GM21825 (cell line): ENCODE results near the gene FAM131B.

Experiments
- ATAC-seq: cut with Tn5 transposase; IDR thresholded peaks from one replicate; pipeline ENCODE4 v1.9.1; 2021; ENCODE audit warnings: mild to moderate bottlenecking, moderate library complexity; ENCODE audit not compliant: unreplicated experiment

Gene FAM131B

DNA sequence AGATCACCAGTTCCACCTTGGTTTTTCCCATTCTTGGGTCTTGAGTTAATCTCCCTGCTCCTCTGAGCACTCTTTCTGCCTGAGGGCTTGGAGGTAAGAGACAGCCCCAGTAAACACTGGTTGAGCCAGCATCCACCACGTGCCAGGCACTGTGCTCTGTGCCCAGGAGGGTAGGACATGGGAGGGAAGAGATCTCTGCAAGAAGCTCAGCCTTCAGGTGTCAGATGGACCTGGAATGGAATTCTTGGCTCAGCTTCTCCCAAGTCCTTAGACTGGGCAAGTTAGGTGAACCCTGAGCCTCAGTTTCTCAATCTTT is 21.1 kb upstream of the FAM131B start:
- no peak for ATAC-seq

GRCh38 chr7:143382791-143383641 is 20.5 kb upstream of the FAM131B start:
- no peak for ATAC-seq

DNA sequence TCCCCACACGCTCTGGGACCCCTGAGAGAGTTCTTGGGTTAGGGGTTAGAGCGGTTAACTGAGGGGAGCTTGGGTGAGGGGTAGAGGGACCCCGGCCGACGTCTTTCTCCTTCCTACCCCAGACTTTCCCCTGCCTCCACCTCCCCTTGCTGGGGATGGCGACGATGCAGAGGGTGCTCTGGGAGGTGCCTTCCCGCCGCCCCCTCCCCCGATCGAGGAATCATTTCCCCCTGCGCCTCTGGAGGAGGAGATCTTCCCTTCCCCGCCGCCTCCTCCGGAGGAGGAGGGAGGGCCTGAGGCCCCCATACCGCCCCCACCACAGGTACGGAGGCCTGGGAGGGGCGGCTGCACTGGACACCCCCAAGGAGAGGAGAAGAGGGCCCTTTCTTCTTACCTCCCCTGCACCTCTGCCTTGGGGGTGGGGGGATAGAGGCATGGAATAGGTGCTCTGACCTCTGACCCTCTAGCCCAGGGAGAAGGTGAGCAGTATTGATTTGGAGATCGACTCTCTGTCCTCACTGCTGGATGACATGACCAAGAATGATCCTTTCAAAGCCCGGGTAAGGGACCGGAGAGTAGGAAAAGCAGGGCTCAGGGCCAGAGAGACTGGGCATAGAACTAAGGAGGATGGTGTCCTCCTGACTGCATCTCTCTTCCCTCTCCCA is 19.7 kb upstream of the FAM131B start:
- no peak for ATAC-seq

- peak; percentile 8 for ATAC-seq
These were observed 19.1 kb upstream of the FAM131B start for GRCh38 chr7:143381427-143382125.

DNA sequence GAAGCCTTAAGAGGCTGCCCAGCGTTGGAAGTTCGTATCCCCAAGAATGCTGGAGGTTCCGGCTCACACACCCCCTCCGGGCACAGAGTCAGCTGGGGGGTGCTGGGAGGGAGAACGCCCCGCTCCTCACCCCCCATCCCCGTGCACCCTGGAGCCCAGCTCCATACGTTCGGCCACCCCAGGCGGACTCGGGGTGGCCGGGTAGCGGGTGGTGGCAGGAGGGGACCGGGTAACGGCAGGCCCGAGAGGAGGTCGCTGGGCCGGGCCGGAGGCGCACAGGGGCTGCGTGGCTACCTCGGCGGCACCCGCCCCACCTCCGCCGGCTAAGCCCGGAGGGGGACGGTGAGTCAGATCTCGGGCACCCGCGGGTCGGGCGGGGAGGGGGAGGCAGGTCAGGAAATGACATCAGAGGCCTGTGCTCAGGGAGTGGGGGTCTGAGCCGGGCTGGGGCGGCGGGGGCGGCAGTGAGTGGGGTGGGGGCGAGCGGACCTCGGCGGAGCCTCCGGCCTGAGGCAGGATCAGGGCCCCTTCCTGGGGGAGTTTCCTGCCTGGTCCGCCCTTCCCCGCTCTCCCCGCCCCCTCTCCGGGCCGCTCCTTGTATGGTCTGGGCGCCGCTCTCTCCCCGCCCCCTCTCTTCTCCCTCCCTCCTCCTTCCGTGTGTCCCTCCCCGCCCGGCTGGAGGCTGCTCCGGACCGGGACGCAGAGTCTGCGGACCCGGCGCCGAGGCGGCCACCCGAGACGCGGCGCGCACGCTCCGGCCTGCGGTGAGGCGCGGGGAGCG is 18.3 kb upstream of the FAM131B start, which contains the start of gene ZYX:
Gene ZYX, plus strand, starts transcription at position 700 of the 781 bp plus-strand sequence. CDS start 227 bp downstream, outside the sequence.
- peak; percentile 81 for ATAC-seq

DNA sequence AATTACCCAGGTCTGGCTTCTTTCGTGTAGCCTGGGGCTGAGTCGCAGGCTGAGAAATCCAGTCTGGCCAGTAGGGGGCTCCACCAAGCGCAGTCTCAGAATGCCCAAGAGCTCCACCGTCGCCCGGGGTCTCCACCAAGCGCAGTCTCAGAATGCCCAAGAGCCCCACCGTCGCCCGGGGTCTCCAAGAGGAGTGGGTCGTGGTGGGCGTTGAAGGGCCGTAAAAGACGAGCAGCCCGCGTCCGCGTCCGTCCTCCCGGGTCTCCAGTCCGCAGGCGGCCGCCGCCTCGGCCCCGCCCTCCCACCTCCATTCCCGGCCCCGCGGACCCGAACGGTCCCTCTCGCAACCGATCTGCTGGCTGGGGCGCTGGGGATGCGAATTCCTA is 17.7 kb upstream of the FAM131B start:
- ATAC-seq, result peak; percentile 50

- no peak for ATAC-seq
These were observed 17.2 kb upstream of the FAM131B start for GRCh38 chr7:143379611-143380259.

DNA sequence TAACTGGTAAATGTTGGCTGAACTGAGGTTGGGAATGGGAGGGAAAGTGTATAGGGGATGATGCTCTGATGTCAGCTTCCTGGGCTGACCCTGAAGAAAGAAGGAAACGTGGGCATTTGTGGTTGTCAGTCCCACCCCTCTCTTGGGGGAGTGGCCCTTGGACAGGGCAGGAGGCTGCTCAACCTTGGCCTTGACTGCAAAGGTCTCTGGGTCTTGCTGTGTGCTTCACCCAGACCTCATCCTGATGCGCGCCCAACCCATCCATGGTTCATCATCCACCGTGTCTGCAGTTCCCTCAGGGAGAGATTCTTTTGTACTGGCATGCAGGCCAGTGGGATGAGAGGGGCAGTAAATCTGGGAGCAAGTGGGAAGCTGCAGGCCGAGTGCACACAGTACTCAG is 13.9 kb upstream of the FAM131B start:
- ATAC-seq, result no peak

- no peak for ATAC-seq
These were observed 13.0 kb upstream of the FAM131B start for GRCh38 chr7:143375298-143376034.

DNA sequence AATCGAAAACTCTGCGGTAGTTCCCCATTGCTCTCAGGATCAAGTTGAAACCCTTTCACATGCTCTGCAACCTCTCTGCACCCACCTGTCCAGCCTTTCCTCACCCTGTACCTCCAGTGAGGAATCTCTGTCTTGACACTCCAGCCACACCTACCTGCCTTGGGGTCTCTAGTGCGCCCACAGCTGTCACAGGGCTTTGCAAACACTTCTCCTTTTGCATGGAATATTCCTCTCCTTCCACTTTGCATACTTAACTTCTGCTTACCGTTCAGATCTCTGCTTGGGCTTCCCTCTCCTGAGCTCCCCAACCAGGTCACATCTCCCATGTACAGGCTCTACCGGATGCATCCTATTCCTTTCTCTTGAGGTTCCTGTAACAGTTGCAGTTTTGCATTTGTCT is 12.0 kb upstream of the FAM131B start:
- ATAC-seq, result no peak

DNA sequence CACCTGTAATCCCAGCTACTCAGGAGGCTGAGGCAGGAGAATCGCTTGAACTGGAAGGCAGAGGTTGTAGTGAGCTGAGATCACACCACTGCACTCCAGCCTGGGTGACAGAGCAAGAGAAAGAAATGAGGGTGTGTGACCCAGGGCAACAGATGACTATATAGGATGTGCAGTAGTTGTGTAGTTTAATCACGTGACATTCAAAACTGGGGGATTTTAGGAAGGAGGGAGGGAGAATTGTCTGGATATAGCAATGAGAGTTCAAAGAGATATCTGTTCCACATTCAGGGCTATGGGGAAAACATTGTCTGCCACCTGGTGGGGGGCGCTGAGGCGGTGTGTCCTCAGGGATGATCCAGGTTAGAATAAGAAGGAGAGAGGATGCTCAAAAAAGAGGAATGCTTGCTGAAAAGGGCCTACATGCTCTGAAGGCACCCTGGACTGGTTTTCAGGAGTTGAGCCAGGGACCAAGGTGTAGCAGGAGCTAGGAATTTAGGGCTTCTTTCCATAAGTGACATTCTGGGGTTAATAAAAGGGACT is 10.8 kb upstream of the FAM131B start:
- no peak for ATAC-seq

- ATAC-seq, result no peak
These were observed 9.6 kb upstream of the FAM131B start for GRCh38 chr7:143372070-143372469.

- ATAC-seq, result no peak
These were observed 7.5 kb upstream of the FAM131B start for GRCh38 chr7:143369678-143370651.

- ATAC-seq, result no peak
These were observed 5.9 kb upstream of the FAM131B start for GRCh38 chr7:143368387-143368786.

DNA sequence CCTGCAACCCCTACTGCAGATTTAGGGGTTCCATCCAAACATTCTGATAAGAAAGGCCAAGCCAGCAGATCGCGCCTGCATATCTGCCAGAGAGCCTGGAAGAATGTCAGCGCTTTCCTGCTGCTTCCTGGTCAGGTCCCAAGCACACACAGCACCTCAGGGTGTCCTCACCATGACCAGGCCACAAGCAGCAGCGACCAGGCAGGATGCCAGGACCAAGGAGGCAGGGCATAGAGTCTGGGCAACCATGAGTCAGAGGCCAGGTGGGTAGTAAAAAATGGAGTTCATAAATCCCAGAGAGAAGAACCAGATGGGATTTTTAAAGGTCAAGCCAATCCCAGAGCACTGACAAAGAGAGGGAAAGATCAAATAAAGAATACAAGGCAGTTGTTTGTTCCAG is 5.5 kb upstream of the FAM131B start:
- ATAC-seq, result no peak

- ATAC-seq, result no peak
These were observed 764 bp upstream of the FAM131B start for GRCh38 chr7:143363016-143363937.

DNA sequence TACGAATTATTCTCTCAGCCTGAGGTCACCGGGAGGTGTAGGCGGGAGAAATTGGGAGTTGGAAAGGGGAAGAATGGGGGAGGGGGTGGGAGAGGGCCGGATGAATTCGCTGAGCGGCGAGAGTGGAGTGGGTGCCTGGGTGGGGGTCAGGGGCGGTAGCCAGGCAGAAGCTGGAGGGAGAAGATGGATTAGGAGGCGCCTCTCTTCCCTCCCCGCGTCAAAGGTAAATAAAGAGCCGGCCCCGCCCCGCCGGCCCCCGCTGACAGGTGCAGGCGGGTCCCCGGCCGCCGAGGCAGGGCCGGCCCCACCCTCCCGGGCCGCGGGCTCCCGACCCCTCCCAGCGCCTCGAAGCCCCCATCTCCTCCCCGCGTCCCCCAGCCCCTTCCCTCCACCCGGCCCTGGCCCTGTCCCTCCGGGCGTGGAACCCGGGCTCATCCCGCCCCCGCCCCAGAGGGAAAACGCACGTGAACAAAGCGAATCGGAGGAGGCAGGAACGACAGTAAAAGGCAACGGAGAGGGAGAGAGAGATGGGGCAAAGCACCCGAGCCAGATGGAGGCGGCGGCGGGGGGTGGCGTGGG is 872 bp downstream of the FAM131B start:
- ATAC-seq, result no peak
